GM10266 (cell line): Measurements from ENCODE around the gene PHC2.
A peak's percentile ranks its signal among the peaks of the same experiment; 100 is the strongest.

Experiments
- DNase-seq: peaks from one replicate; pipeline ENCODE4 v3.0.0; 2012; ENCODE audit errors: extremely low spot score
- CTCF ChIP-seq: IDR thresholded peaks from 2 replicates; pipeline ENCODE4 v1.5.1; 2012; ENCODE audit warnings: mild to moderate bottlenecking, low read depth; ENCODE audit not compliant: control insufficient read depth, insufficient read depth; ENCODE audit errors: missing control alignments

Gene PHC2

GRCh38 chr1:33299461-33300155, 131.3 kb downstream of the PHC2 start:
- DNase-seq: no peak

GRCh38 chr1:33298623-33299277, 132.1 kb downstream of the PHC2 start:
- peak; percentile 84 for DNase-seq

More at GRCh38 chr1:33299461-33300155, 131.3 kb downstream of the PHC2 start:
- no peak for TF ChIP-seq CTCF

GRCh38 chr1:33297911-33298622, 132.8 kb downstream of the PHC2 start:
- no peak for DNase-seq
- TF ChIP-seq CTCF: no peak

More at GRCh38 chr1:33298623-33299277, 132.1 kb downstream of the PHC2 start:
- peak; percentile 82 for TF ChIP-seq CTCF

GRCh38 chr1:33296824-33297223, 134.1 kb downstream of the PHC2 start:
- no peak for TF ChIP-seq CTCF
- DNase-seq: no peak

- no peak for DNase-seq
- TF ChIP-seq CTCF: no peak
Measured at GRCh38 chr1:33296082-33296458, 134.8 kb downstream of the PHC2 start.

- peak; percentile 91 for DNase-seq
- TF ChIP-seq CTCF: peak; percentile 95
Measured at GRCh38 chr1:33295450-33296081, 135.3 kb downstream of the PHC2 start.
